HuH-7.5 (cell line): Measurements from ENCODE around the gene CASQ2.

Experiments used
- DNase-seq: peaks from one replicate; pipeline ENCODE4 v3.0.0; 2011; ENCODE audit warnings: low spot score

CASQ2 gene

GRCh38 chr1:115728341-115728740 is 40.2 kb downstream of the CASQ2 start:
- no peak for DNase-seq

GRCh38 chr1:115727706-115728249 is 40.7 kb downstream of the CASQ2 start:
- DNase-seq: peak; percentile 28

- no peak for DNase-seq
Measured at GRCh38 chr1:115726570-115726969, 41.9 kb downstream of the CASQ2 start.

- no peak for DNase-seq
Measured at GRCh38 chr1:115726161-115726560, 42.4 kb downstream of the CASQ2 start.

- DNase-seq: no peak
Measured at GRCh38 chr1:115725600-115725999, 42.9 kb downstream of the CASQ2 start.

GRCh38 chr1:115723756-115724155 is 44.8 kb downstream of the CASQ2 start:
- no peak for DNase-seq

- no peak for DNase-seq
Measured at GRCh38 chr1:115722221-115722620, 46.3 kb downstream of the CASQ2 start.

- DNase-seq: no peak
Measured at GRCh38 chr1:115719285-115719684, 49.2 kb downstream of the CASQ2 start.

GRCh38 chr1:115718011-115718754 is 50.3 kb downstream of the CASQ2 start:
- DNase-seq: no peak

GRCh38 chr1:115717541-115717940 is 51.0 kb downstream of the CASQ2 start:
- DNase-seq: no peak

- DNase-seq: no peak
Measured at GRCh38 chr1:115714572-115715141, 53.9 kb downstream of the CASQ2 start.

- DNase-seq: no peak
Measured at GRCh38 chr1:115713906-115714305, 54.6 kb downstream of the CASQ2 start.

- no peak for DNase-seq
Measured at GRCh38 chr1:115712911-115713609, 55.5 kb downstream of the CASQ2 start.

GRCh38 chr1:115710859-115711624 is 57.5 kb downstream of the CASQ2 start:
- DNase-seq: peak; percentile 35

- no peak for DNase-seq
Measured at GRCh38 chr1:115706587-115707425, 61.7 kb downstream of the CASQ2 start.

GRCh38 chr1:115705963-115706362 is 62.6 kb downstream of the CASQ2 start:
- no peak for DNase-seq

- no peak for DNase-seq
Measured at GRCh38 chr1:115705085-115705951, 63.2 kb downstream of the CASQ2 start.

GRCh38 chr1:115702959-115703358 is 65.6 kb downstream of the CASQ2 start:
- DNase-seq: no peak

GRCh38 chr1:115701090-115701489 is 67.4 kb downstream of the CASQ2 start:
- DNase-seq: no peak

- DNase-seq: no peak
Measured at GRCh38 chr1:115697619-115698018, 70.9 kb downstream of the CASQ2 start.
